Activated CD4-positive, alpha-beta T cell treated with anti-CD3 and anti-CD28 coated beads for 4 hours (primary cell): Measurements from ENCODE around the gene TMEM165.

Experiments used
- DNase-seq, 2 donors: peaks; one replicate each; pipeline ENCODE4 v3.0.0-alpha.2; 2020

The TMEM165 gene

DNA sequence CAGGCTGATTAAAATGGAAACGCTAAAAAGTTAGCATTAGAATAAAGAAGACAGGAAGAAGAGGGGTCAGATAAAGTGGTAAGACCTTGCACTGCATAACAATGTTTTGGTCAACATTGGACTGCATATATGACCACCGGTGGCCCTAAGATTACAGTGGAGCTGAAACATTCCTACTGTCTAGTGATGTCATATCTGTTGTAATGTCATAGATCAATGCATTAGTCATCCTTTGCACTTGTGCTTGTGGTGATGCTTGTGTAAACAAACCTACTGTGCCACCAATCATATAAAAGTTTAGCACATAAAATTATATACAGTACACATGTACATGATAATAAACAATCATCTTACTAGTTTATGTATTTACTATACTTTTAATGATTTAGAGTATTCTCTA, 73.0 kb downstream of the TMEM165 start:
- DNase-seq: no peak

GRCh38 chr4:55469979-55470378, 74.2 kb downstream of the TMEM165 start:
- DNase-seq: no peak
